Natural killer cell (primary cell): ENCODE measurements around the gene DISC1. TPM values are rescaled to one million over a fixed set of nuclear protein-coding genes. Genes with fewer than 3 reads are reported as not detected.

Experiments used
- ATAC-seq, 3 donors: fragments of 150-1000 bp in 2 of 3; fragments of 200-7000 bp in 1 of 3; cut with Tn5 transposase; 1 replicate in 1 of 3; 2 replicates in 2 of 3; pipeline ENCODE4 v1.10.0; 2021; ENCODE audit warnings: mild to moderate bottlenecking in 2 of 3, moderate library complexity in 2 of 3
- DNase-seq, 2 donors: peaks; one replicate each; pipeline versions ENCODE4 v3.0.0 to v3.0.0-alpha.2; 2013 to 2021; ENCODE audit warnings: mixed read lengths in 1 of 2
- H3K27ac ChIP-seq: one replicate; pipeline ENCODE4 v1.5.1; 2013; ENCODE audit warnings: mild to moderate bottlenecking, low read length
- H3K27me3 ChIP-seq: one replicate; pipeline ENCODE4 v1.6.1; 2013; ENCODE audit warnings: low read length; ENCODE audit not compliant: control insufficient read depth, insufficient read depth
- H3K36me3 ChIP-seq: one replicate; pipeline ENCODE4 v1.6.1; 2013; ENCODE audit warnings: low read length; ENCODE audit not compliant: control insufficient read depth, insufficient read depth
- H3K4me1 ChIP-seq: one replicate; pipeline ENCODE4 v1.6.1; 2013; ENCODE audit warnings: low read length; ENCODE audit not compliant: control insufficient read depth, insufficient read depth
- H3K4me3 ChIP-seq: one replicate; pipeline ENCODE4 v1.5.1; 2013; ENCODE audit warnings: low read length
- H3K9me3 ChIP-seq: one replicate; pipeline ENCODE4 v1.6.1; 2013; ENCODE audit warnings: low read length; ENCODE audit not compliant: control insufficient read depth, insufficient read depth
- H3K27ac Mint-ChIP-seq, 2 donors: one replicate each; pipeline ENCODE4 v1.8.0; 2022; ENCODE audit warnings: mild to moderate bottlenecking in 2 of 2, mixed read lengths in 2 of 2, moderate library complexity in 1 of 2
- H3K27me3 Mint-ChIP-seq, 2 donors: one replicate each; pipeline ENCODE4 v1.8.0; 2022; ENCODE audit warnings: low read depth in 2 of 2, mixed read lengths in 2 of 2
- H3K36me3 Mint-ChIP-seq: one replicate; pipeline ENCODE4 v1.8.0; 2022; ENCODE audit warnings: mixed read lengths
- H3K4me1 Mint-ChIP-seq, 2 donors: one replicate each; pipeline ENCODE4 v1.8.0; 2022; ENCODE audit warnings: mixed read lengths in 2 of 2
- H3K4me3 Mint-ChIP-seq: one replicate; pipeline ENCODE4 v1.8.0; 2022; ENCODE audit warnings: mild to moderate bottlenecking, moderate library complexity, mixed read lengths
- H3K9me3 Mint-ChIP-seq, 2 donors: one replicate each; pipeline ENCODE4 v1.8.0; 2022; ENCODE audit warnings: mixed read lengths in 2 of 2
- CTCF ChIP-seq: fragments of 200-600 bp; IDR thresholded peaks from one replicate; pipeline ENCODE4 v1.8.0; 2022; ENCODE audit warnings: antibody characterized with exemption
- WGBS: methylation state at CpG from one replicate; pipeline ENCODE4 v1.1.7; 2013; ENCODE audit warnings: missing lambda C conversion rate; ENCODE audit not compliant: insufficient coverage; 5-methylcytosine and 5-hydroxymethylcytosine counted together
- intact Hi-C: fragments of 100-400 bp; cut with micrococcal nuclease; formaldehyde crosslinking; loops from one replicate; pipeline ENCODE4 v1.14.2; 2022
- total RNA-seq, 4 donors: library from RNA; stranded (reverse); fragments of 120-200 nt in 1 of 4; gene quantifications; one replicate each; pipeline versions ENCODE4 v1.2.3 to v1.2.4, GENCODE V29; 2013 to 2022

Gene DISC1
- total RNA-seq, 3 donors from 2014 or later (not counting 1 experiment from before 2014, with no cell fraction given): 5.9 to 10.7 (median 9.7) TPM

DNA sequence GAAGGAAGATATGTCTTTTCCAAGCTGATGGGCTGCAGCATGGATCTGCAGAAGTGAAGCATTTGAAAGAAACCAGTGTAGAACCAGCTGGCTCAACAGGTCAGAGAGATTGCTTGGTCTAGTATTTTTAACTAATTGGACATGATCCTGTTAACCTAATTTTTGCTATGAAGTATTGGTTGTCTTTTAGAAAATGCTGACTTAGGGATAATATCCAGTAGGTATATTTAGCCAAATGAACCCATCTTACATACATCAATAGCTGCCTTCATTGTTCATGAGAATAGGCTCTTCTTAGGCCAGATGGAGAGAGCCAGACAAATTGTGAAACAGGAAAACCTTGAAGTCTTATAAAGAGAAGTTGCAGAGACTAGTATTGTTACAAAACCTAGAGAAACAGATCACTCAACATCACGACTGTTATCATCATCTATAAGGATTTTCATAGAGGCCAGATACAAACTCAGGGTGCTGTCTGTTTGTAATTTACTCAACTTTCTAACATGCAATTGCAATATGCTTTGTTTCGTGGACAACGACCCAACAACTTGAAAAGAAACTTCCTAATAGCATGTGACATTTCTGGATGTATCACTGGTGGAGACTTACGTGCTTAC lies 148.2 kb downstream of the DISC1 start:
- Histone ChIP-seq H3K4me3 (no peak overlapping the region), H3K27ac (no peak overlapping the region), H3K9me3 (no peaks in the 10 kb centered on the region), H3K27me3 (no peaks in the 10 kb centered on the region), H3K36me3 (no peaks in the 10 kb centered on the region), H3K4me1 (no peaks in the 10 kb centered on the region)
- no peak for TF ChIP-seq CTCF
- H3K4me3 Mint-ChIP-seq: no peak overlapping the region
- no peak for ATAC-seq
- H3K36me3 Mint-ChIP-seq: no peaks in the 10 kb centered on the region
- H3K27me3 Mint-ChIP-seq: no peaks in the 10 kb centered on the region
- DNase-seq: no peak
- H3K27ac Mint-ChIP-seq: no peak overlapping the region
- intact Hi-C loops: no loop called here
- H3K9me3 Mint-ChIP-seq: no peaks in the 10 kb centered on the region
- no peaks in the 10 kb centered on the region for H3K4me1 Mint-ChIP-seq
- 94% methylated on average over 4 of the region's 4 CpGs for WGBS

DNA sequence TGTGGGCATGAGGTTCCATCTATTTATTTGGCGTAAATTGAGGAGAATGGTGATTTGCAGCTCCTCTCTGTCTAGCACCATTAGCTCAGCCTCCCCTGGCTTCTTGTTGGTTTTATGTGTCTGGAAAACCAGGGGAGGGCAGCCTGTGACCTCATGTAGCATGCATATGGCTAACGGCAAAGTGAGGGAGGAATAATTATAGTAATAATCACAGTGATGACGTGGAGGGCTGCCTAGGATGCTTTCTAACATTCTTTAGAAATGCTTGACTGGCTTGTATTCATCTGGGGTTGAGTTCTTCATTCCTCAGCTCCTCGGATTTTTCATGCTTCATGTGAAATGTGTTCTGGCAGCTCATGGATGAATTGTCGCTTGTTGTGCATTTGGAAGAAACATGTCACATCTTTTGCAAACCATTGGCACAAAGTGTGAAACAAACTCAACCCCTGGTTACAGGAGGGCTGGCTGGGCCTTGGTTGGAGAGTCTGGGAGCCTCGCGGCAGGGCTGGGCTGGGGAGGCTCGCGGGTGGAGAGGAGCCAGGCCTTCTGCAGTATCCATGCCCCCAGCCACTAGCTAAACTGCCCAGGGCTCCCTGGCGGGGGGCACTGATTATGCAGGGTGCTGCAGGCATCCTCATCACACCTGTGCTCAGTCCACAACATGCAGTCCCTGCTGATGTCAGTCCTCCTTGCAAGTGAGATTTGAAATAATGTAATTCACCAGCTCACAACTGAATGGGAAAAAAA lies 149.6 kb downstream of the DISC1 start:
- Mint-ChIP-seq H3K27ac (no peak overlapping the region), H3K36me3 (no peaks in the 10 kb centered on the region)
- TF ChIP-seq CTCF: no peak

GRCh38 chr1:231776757-231777062 lies 150.1 kb downstream of the DISC1 start:
- no peaks in the 10 kb centered on the region for H3K36me3 Mint-ChIP-seq
- no peak for ATAC-seq
- no peak overlapping the region for H3K27ac Mint-ChIP-seq
- no peak for DNase-seq
- H3K27me3 Mint-ChIP-seq: no peaks in the 10 kb centered on the region
- Histone ChIP-seq H3K27me3 (no peaks in the 10 kb centered on the region), H3K9me3 (no peaks in the 10 kb centered on the region), H3K4me3 (no peak overlapping the region), H3K27ac (no peak overlapping the region), H3K36me3 (no peaks in the 10 kb centered on the region), H3K4me1 (no peaks in the 10 kb centered on the region)
- intact Hi-C loops: no loop called here
- no peaks in the 10 kb centered on the region for H3K9me3 Mint-ChIP-seq
- no peak for TF ChIP-seq CTCF
- H3K4me3 Mint-ChIP-seq: no peak overlapping the region
- WGBS: 81% methylated on average over 5 of the region's 5 CpGs
- no peaks in the 10 kb centered on the region for H3K4me1 Mint-ChIP-seq

More for the DNA sequence above, 149.6 kb downstream of the DISC1 start:
- intact Hi-C loops: no loop called here
- DNase-seq (no peak), ATAC-seq (no peak)
- WGBS: 85% methylated on average over 10 of the region's 10 CpGs
- H3K4me3 ChIP-seq: no peak overlapping the region
- H3K27me3 ChIP-seq: no peaks in the 10 kb centered on the region
- Mint-ChIP-seq H3K27me3 (no peaks in the 10 kb centered on the region), H3K4me1 (no peaks in the 10 kb centered on the region), H3K9me3 (no peaks in the 10 kb centered on the region), H3K4me3 (no peak overlapping the region)
- no peaks in the 10 kb centered on the region for H3K9me3 ChIP-seq
- no peaks in the 10 kb centered on the region for H3K36me3 ChIP-seq
- H3K27ac ChIP-seq: no peak overlapping the region
- H3K4me1 ChIP-seq: no peaks in the 10 kb centered on the region
